GM18505 (cell line): ENCODE results near the gene MED26.

Experiments
- ATAC-seq: cut with Tn5 transposase; IDR thresholded peaks from one replicate; pipeline ENCODE4 v1.9.1; 2021; ENCODE audit not compliant: unreplicated experiment
- POLR2A ChIP-seq: IDR thresholded peaks from 4 replicates; pipeline ENCODE4 v1.6.1; 2011; ENCODE audit warnings: borderline replicate concordance; ENCODE audit not compliant: insufficient read depth, insufficient read length; ENCODE audit errors: extremely low read depth

Gene MED26

DNA sequence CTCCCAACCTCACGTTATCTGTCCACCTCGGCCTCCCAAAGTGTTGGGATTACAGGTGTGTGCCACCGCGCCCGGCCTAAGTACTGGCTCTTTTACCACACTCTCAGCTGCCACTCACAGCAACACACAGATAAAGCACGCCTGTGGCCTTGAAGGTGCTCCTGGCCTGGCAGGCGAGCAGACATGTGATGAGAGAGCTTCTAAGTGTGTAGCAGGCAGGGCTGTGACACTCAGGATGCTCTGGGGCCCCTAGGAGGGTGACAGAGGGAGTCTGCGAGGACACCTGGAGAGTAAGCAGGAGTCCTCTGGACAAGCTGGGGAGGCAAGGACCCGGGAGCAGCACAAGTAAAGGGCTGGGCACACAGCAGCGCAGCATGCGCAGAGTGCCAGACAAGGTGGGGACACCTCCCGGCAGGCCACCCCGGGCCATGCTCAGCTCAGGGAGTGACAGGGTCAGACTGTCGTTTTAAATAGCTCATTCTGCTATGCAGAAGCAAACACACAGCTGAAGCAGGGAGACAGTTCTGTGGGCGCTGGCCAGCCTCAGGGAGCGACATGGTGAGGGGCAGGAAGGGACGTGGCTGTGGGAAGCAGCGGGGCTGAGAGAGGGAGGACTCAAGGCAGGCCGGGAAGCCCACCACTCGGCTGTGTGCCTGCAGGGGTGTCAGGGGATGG, 26.5 kb downstream of the MED26 start:
- TF ChIP-seq POLR2A: no peak
- ATAC-seq: no peak

DNA sequence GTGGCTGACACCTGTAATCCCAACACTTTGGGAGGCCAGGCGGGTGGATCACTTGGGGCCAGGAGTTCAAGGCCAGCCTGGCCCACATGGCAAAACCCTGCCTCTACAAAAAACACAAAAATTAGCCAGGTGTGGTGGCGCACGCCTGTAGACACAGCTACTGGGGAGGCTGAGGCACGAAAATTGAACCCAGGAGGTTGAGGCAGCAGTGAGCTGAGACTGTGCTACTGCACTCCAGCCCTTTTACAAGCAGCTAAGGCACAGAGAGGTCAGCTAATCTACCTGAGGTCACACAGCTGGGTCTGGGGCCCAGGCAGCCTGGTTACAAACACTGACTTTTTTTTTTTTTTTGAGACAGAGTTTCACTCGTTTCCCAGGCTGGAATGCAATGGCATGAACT, 27.2 kb downstream of the MED26 start:
- no peak for ATAC-seq
- no peak for TF ChIP-seq POLR2A

DNA sequence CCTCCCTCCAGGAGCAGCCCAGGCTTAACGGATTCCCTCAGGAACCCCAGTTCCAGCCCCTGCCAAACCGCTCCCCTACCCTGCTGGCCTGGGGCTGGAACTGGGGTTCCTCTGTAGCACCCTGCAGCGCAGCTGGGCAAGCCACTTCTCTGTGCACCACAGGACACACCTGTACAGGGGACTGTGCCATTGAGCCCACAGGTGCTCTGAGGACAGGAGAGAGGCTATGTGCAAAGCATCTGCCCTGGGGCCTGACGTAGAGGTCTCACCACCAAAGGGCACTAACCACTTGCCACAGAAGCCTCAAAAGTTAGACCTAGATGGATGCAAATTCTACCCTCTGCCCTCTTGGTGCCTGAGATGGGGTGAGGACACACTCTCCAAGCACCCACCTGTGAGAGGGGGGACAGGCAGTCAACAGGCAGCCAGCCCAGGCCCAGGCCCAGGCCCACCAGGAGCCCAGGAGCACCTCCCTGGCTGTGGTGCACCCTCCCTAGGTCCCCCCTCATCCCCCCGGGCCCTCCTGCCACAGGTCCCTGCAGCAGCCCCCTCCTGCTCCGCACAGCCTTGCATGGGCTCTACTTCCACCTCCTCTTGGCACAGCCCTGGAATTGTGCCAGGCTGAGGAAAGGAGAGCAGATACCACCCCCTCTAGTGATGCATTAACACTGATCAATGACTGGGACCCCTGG, 28.2 kb downstream of the MED26 start:
- TF ChIP-seq POLR2A: no peak
- ATAC-seq: no peak

DNA sequence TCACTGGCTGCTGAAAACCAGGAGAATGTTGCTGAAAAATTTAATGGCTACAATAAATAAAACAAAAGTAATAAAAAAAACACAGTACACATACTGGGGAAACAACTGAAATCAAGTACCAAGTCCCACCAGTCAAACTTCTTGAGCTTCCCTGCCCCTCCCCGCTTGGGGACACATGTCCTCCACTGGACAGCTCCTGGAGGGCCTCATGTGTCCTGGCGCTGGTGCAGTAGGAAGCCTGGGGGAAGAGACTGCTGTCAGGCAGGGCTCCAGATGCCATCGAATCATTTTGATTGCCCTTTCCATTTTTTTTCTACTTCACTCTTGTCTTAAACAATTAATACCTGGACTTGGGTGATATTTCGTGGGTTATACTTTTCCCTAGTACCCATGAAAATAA, 29.2 kb downstream of the MED26 start:
- no peak for TF ChIP-seq POLR2A
- no peak for ATAC-seq

DNA sequence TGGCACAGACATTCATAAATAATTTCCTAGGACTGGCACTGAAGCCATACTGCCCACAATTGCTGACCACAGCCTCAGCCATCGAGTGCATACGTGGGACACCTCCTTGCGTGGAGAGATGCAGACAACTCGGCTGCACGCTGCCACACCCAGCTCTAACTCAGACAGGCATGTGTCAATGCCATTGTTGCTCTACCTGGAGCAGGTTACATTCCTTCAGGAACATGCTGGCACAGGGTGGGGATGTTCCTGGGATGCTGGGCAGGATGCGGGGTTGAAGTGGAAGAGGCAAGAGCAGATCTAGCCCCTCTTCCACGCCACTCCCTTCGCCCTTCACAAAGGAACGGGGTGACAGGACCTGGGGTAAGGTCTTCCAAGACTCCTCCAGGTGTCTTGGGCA, 31.6 kb downstream of the MED26 start:
- TF ChIP-seq POLR2A: no peak
- ATAC-seq: no peak

DNA sequence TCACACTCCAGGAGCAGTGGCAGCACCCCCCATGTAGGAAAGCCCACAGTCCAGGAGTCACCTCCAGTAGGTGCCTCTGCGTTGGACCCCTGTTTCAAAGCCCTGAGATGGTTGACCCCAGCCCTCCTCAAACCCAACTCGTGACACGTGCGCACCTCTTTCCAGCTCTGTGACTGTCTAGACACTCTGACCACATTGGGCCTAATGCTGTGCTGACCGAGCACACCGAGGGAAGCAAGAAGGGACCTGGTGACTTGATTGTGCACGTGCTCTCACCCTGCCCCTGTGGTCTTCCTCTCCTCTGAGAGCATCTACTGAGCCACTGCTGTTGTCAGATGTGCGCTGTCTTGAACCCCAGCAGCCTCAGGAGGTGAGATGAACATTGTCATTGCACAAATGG, 32.9 kb downstream of the MED26 start:
- TF ChIP-seq POLR2A: no peak
- no peak for ATAC-seq

DNA sequence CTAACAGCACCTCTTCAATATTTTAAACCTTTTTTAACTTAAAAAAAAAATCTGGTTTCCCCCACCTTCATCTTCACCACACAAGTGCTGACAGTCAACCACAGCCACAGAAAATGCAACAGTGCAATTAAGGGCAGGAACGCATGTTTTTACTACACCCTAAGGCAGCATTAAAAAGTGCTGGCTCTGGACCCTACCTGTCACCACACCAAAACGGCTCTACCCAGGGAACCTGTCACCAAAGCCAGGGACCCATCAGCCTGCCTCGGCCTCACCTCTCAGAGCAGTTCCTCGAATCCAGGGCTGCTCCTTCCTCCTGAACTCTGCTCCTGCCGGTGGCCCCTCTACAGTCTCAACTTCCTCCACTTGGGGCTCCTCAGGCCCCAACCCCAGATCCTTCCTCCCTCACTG, 33.3 kb downstream of the MED26 start:
- no peak for ATAC-seq
- TF ChIP-seq POLR2A: no peak

DNA sequence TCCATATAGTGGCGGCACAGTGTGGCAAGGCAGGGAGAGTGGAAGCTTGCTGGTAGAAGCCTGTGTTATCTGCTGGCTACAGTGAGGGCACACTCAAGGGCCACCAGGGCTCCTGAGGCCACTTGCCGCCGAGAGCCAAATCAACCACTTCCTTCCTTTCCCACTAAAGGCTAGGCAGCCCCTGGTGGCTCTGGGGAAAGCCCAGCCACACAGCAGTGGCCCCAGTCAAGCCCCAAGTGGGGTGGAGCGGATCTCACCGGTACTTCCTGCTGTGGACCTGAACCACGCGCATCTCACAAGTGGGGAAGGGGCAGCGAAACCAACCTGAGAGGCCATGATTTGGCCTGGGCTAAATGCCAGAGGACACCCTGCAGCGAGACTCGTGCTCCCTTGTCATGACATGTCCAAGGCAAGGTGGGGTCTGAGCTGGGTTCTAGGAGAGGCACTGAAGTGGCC, 33.8 kb downstream of the MED26 start:
- ATAC-seq: peak; percentile 43
- TF ChIP-seq POLR2A: peak; percentile 31

DNA sequence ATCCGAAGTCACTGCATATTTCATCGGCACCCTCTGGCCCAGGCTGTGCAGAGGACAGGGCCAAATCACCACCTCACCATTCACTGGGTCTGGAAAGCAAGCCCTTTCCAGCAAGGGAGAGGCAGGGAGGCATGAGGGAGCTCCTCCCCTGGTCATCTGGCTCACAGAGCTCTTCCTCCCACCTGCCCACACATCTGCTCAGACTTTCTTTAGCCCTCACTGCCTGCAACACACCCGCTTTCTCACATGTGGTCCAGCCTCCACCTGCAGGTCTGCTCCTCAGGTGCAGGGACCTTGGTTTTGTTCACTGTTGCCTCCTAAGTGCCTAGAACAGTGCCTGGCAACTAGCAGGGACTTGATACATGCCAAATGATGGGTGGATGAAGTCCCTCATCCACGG, 34.8 kb downstream of the MED26 start:
- no peak for TF ChIP-seq POLR2A
- ATAC-seq: no peak

DNA sequence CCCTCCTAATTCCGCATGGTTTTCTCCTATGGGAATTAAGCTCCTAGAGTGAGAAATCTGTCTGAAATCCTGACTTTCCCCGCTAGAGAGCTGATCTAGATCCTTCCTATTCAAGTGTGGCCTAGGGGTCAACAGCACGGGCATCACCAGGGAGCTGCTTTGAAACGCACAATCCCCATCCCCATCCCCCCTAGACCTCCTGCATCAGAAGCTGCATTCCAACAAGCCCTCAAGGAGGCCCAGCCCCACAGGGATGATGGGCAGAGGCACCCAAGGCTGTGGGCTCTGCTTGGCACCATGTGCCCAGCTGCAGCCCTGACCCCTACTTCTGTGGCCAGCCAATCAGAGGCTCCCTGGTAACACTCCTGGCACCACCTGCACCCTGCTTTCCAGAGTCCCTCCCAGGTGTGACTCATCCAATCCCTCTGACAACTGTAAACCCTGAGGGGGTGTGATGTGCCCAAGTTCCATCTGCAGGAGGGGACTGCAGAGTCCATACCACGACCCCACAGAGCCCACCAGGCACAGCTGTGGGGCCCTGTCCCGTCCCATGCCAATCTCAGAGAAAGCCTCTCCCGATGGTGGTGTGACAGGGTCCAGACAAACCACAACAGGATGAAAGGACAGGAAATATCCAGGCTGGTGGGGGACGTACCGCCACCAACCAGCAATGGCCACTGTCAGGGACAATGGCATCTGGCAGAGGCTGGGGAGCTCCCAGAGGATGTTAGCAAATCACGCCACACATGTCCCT, 36.0 kb downstream of the MED26 start:
- TF ChIP-seq POLR2A: no peak
- ATAC-seq: no peak

DNA sequence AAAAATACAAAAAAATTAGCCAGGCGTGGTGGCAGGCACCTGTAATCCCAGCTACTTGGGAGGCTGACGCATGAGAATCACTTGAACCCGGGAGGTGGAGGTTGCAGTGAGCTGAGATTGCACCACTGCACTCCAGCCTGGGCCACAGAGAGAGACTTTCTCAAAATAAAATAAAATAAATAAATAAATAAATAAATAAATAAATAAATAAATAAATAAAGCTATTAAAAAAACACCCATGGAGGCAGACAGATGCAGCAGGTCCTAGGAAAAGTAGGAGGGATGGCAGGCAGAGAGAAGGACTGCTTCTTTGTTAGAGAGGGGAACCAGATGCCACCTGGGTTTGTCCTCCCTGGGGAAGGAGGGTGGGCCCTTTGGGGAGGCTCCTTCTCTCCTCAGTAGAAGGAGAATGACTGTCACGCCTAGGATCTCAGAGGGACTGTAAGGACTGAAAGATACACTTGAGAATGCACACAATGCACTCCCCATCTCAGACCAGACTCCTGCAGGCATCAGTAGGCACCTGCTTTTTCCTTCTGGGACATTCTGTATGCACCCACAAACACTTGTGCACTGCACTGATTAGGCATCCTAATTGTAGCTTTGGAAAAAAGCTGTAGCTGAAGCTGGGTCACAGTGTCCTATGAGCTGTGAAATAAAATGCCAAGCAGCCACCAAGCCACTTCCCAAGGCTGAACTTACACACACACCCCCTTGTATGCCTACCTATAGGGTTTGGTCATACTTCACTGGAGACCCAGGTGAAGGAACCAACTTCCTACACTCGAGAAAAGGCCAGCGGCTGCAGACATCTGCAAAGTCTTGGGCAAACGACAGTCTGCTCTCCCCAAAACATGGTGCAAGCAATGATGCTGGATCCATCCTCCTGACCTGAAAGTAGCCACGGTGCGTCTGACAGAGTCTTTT, 36.9 kb downstream of the MED26 start:
- no peak for ATAC-seq
- TF ChIP-seq POLR2A: no peak

DNA sequence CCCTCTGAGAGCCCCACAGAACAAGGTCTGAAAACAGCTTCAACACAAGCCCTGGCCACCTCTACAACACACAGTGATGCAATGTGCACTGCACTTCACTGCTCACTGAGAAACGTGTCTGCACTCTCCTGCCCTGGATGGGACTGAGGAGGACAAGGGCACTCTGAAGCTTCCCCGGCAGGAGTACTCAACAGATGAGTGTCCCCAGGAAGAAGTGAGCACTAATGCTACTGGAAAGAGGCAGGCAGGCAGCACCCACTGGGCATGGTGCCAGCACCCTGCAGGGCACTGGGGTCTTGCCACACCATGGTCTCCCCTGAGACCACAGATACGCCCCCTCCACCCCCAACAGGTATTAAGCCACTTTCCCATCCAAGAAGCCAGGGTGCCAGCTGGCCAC, 38.1 kb downstream of the MED26 start:
- no peak for TF ChIP-seq POLR2A
- no peak for ATAC-seq
